HEK293 (cell line): ENCODE data around the gene PITPNM1.
A peak's percentile ranks its signal among the peaks of the same experiment; 100 is the strongest.

Experiments
- CTCF ChIA-PET: fragments of 350-600 bp; formaldehyde crosslinking; extraction: SDS; loops from one replicate; lab custom pipeline; 2021; ENCODE audit warnings: antibody characterized with exemption; lab: Yijun Ruan, JAX
- POLR2A ChIA-PET: fragments of 300-600 bp; formaldehyde crosslinking; extraction: SDS; loops from one replicate; lab custom pipeline; 2020; ENCODE audit warnings: antibody characterized with exemption, inconsistent platforms; lab: Yijun Ruan, JAX
- H3K27ac ChIP-seq: fragments of 200-500 bp; sonication (Bioruptor generic); 2 replicates; pipeline ENCODE4 v1.5.1; 2014; ENCODE audit warnings: low read depth, low read length, control low read depth, inconsistent platforms; ENCODE audit errors: extremely low read depth
- H3K36me3 ChIP-seq, 2 experiments: fragments of 200-500 bp in 1 of 2; sonication (Bioruptor generic) in 1 of 2; 1 replicate in 1 of 2; 2 replicates in 1 of 2; pipeline ENCODE4 v1.5.1; 2014 to 2017; ENCODE audit warnings: inconsistent platforms in 2 of 2, low read length in 2 of 2; ENCODE audit not compliant: control insufficient read depth in 2 of 2, insufficient read depth in 1 of 2
- H3K4me1 ChIP-seq: fragments of 200-500 bp; sonication (Bioruptor generic); 2 replicates; pipeline ENCODE4 v1.5.1; 2014; ENCODE audit warnings: mild to moderate bottlenecking, low read length, inconsistent platforms; ENCODE audit not compliant: control insufficient read depth, insufficient read depth
- H3K4me3 ChIP-seq: 2 replicates; pipeline ENCODE4 v1.5.1; 2011; ENCODE audit warnings: low read depth, mild to moderate bottlenecking, control low read depth, low read length, moderate library complexity
- H3K9me3 ChIP-seq: fragments of 200-500 bp; sonication (Bioruptor generic); 2 replicates; pipeline ENCODE4 v1.5.1; 2014; ENCODE audit warnings: low read depth, low read length, inconsistent platforms; ENCODE audit not compliant: control insufficient read depth, insufficient read depth
- ATF2 ChIP-seq: fragments of 450-650 bp; formaldehyde crosslinking; IDR thresholded peaks from 2 replicates; pipeline ENCODE4 v1.5.1; 2016; ENCODE audit warnings: missing biosample characterization, missing genetic modification characterization, low read depth
- BCL11A ChIP-seq: fragments of 450-650 bp; formaldehyde crosslinking; IDR thresholded peaks from 2 replicates; pipeline ENCODE4 v1.5.1; 2016; ENCODE audit warnings: low read depth, missing biosample characterization, missing genetic modification characterization
- CTCF ChIP-seq: fragments of 450-650 bp; formaldehyde crosslinking; IDR thresholded peaks from 2 replicates; pipeline ENCODE4 v1.5.1; 2016; ENCODE audit warnings: missing biosample characterization, missing genetic modification characterization
- GLIS2 ChIP-seq: fragments of 450-650 bp; formaldehyde crosslinking; IDR thresholded peaks from 2 replicates; pipeline ENCODE4 v1.5.1; 2016; ENCODE audit warnings: missing biosample characterization, missing genetic modification characterization
- HOXC10 ChIP-seq: sonication (generic); formaldehyde crosslinking; IDR thresholded peaks from 2 replicates; pipeline ENCODE4 v1.8.1; 2023; ENCODE audit warnings: mild to moderate bottlenecking, missing genetic modification reagents
- KLF7 ChIP-seq: fragments of 450-650 bp; formaldehyde crosslinking; IDR thresholded peaks from 2 replicates; pipeline ENCODE4 v1.5.1; 2016; ENCODE audit warnings: missing biosample characterization, missing genetic modification characterization, borderline replicate concordance
- KLF8 ChIP-seq: fragments of 450-650 bp; formaldehyde crosslinking; IDR thresholded peaks from 2 replicates; pipeline ENCODE4 v1.5.1; 2016; ENCODE audit warnings: missing biosample characterization, missing genetic modification characterization
- MEIS1 ChIP-seq: sonication (generic); formaldehyde crosslinking; IDR thresholded peaks from 2 replicates; pipeline ENCODE4 v1.8.1; 2022; ENCODE audit warnings: missing genetic modification reagents, mild to moderate bottlenecking, borderline replicate concordance
- PATZ1 ChIP-seq: fragments of 450-650 bp; formaldehyde crosslinking; IDR thresholded peaks from 2 replicates; pipeline ENCODE4 v1.5.1; 2016; ENCODE audit warnings: missing biosample characterization, missing genetic modification characterization
- PRDM6 ChIP-seq: fragments of 450-650 bp; formaldehyde crosslinking; IDR thresholded peaks from 2 replicates; pipeline ENCODE4 v1.5.1; 2017; ENCODE audit warnings: missing biosample characterization, missing genetic modification characterization
- TRIM28 ChIP-seq: IDR thresholded peaks from 2 replicates; pipeline ENCODE4 v1.6.1; 2011; ENCODE audit warnings: low read length, control low read depth, borderline replicate concordance
- ZBTB11 ChIP-seq: fragments of 450-650 bp; formaldehyde crosslinking; conservative IDR thresholded peaks from 2 replicates; pipeline ENCODE4 v1.5.1; 2016; ENCODE audit warnings: low read depth, missing biosample characterization, missing genetic modification characterization
- ZBTB20 ChIP-seq: fragments of 450-650 bp; formaldehyde crosslinking; IDR thresholded peaks from 2 replicates; pipeline ENCODE4 v1.5.1; 2016; ENCODE audit warnings: missing biosample characterization, missing genetic modification characterization
- ZBTB8A ChIP-seq: fragments of 450-650 bp; formaldehyde crosslinking; IDR thresholded peaks from 2 replicates; pipeline ENCODE4 v1.5.1; 2016; ENCODE audit warnings: missing biosample characterization, missing genetic modification characterization
- ZFHX2 ChIP-seq: fragments of 450-650 bp; formaldehyde crosslinking; conservative IDR thresholded peaks from 2 replicates; pipeline ENCODE4 v1.5.1; 2016; ENCODE audit warnings: missing biosample characterization, missing genetic modification characterization
- ZNF146 ChIP-seq: fragments of 450-650 bp; formaldehyde crosslinking; IDR thresholded peaks from 2 replicates; pipeline ENCODE4 v1.5.1; 2016; ENCODE audit warnings: missing biosample characterization, missing genetic modification characterization
- ZNF239 ChIP-seq: fragments of 450-650 bp; formaldehyde crosslinking; IDR thresholded peaks from 2 replicates; pipeline ENCODE4 v1.5.1; 2016; ENCODE audit warnings: missing biosample characterization, missing genetic modification characterization
- ZNF24 ChIP-seq: fragments of 450-650 bp; formaldehyde crosslinking; IDR thresholded peaks from 2 replicates; pipeline ENCODE4 v1.5.1; 2016; ENCODE audit warnings: missing biosample characterization, missing genetic modification characterization
- ZNF335 ChIP-seq: fragments of 450-650 bp; formaldehyde crosslinking; conservative IDR thresholded peaks from 2 replicates; pipeline ENCODE4 v1.5.1; 2016; ENCODE audit warnings: missing biosample characterization, missing genetic modification characterization
- ZNF366 ChIP-seq: fragments of 450-650 bp; formaldehyde crosslinking; conservative IDR thresholded peaks from 2 replicates; pipeline ENCODE4 v1.5.1; 2016; ENCODE audit warnings: missing biosample characterization, missing genetic modification characterization
- ZNF473 ChIP-seq: fragments of 450-650 bp; formaldehyde crosslinking; IDR thresholded peaks from 2 replicates; pipeline ENCODE4 v1.5.1; 2017; ENCODE audit warnings: missing biosample characterization, missing genetic modification characterization
- ZNF521 ChIP-seq: fragments of 450-650 bp; formaldehyde crosslinking; IDR thresholded peaks from 2 replicates; pipeline ENCODE4 v1.5.1; 2017; ENCODE audit warnings: missing biosample characterization, mild to moderate bottlenecking, missing genetic modification characterization
- ZNF561 ChIP-seq: fragments of 450-650 bp; IDR thresholded peaks from 2 replicates; pipeline ENCODE4 v1.5.1; 2018; ENCODE audit warnings: missing biosample characterization, missing genetic modification characterization, borderline replicate concordance
- ZNF596 ChIP-seq: fragments of 450-650 bp; IDR thresholded peaks from 2 replicates; pipeline ENCODE4 v1.5.0; 2018; ENCODE audit warnings: missing biosample characterization, mild to moderate bottlenecking, missing genetic modification characterization, moderate library complexity
- ZNF654 ChIP-seq: fragments of 450-650 bp; formaldehyde crosslinking; IDR thresholded peaks from 2 replicates; pipeline ENCODE4 v1.5.1; 2016; ENCODE audit warnings: low read depth, missing biosample characterization, missing genetic modification characterization
- ZNF670 ChIP-seq: fragments of 450-650 bp; formaldehyde crosslinking; IDR thresholded peaks from 2 replicates; pipeline ENCODE4 v1.5.1; 2016; ENCODE audit warnings: missing biosample characterization, missing genetic modification characterization, low read depth
- ZNF76 ChIP-seq: fragments of 450-650 bp; formaldehyde crosslinking; IDR thresholded peaks from 2 replicates; pipeline ENCODE4; 2016; ENCODE audit warnings: low read depth, missing biosample characterization, missing genetic modification characterization, borderline replicate concordance
- ZXDB ChIP-seq: fragments of 450-650 bp; formaldehyde crosslinking; IDR thresholded peaks from 2 replicates; pipeline ENCODE4 v1.5.1; 2016; ENCODE audit warnings: missing biosample characterization, missing genetic modification characterization

Gene PITPNM1

GRCh38 chr11:67464411-67465188 lies 40.6 kb downstream of the PITPNM1 start:
- H3K27ac ChIP-seq: peak overlapping the region; percentile 61; the same call in 1 of the 2 replicates
- H3K36me3 ChIP-seq: no peaks in the 10 kb centered on the region
- no peaks in the 10 kb centered on the region; the same call in 1 of the 2 replicates for H3K4me1 ChIP-seq
- CTCF ChIA-PET: interaction anchor here (0.5 to 1.7 kb wide), 6 partner anchors 15 to 203 kb away, joined by 3 to 6 read pairs (median 4); partner anchors contain the start of gene PPP1CA
- POLR2A ChIA-PET: interaction anchor here (0.6 to 1.6 kb wide), 9 partner anchors 18 to 725 kb away, joined by 3 to 9 read pairs (median 4); partner anchors contain the start of genes AIP, PPP1CA and RAD9A
- H3K4me3 ChIP-seq: peak overlapping the region; percentile 74
- no peaks in the 10 kb centered on the region for H3K9me3 ChIP-seq
- TF ChIP-seq ZNF366 (tag by site-specific recombination) (no peak), KLF8 (tag by site-specific recombination) (peak; percentile 35; the same call in 1 of the 2 replicates), ZNF561 (tag by site-specific recombination) (no peak), ZFHX2 (tag by site-specific recombination) (peak; percentile 83), BCL11A (tag by site-specific recombination) (no peak), ZNF654 (tag by site-specific recombination) (no peak), ZNF24 (tag by site-specific recombination) (no peak), GLIS2 (tag by site-specific recombination) (peak; percentile 73), KLF7 (tag by site-specific recombination) (no peak), PATZ1 (tag by site-specific recombination) (peak; percentile 88), ATF2 (tag by site-specific recombination) (no peak), ZBTB11 (tag by site-specific recombination) (peak; percentile 70), TRIM28 (no peak), ZNF473 (tag by site-specific recombination) (no peak), ZNF239 (no peak), ZNF335 (peak; percentile 82), ZBTB8A (tag by site-specific recombination) (peak; percentile 84), ZNF670 (no peak), ZNF521 (tag by site-specific recombination) (no peak), HOXC10 (no peak), ZNF596 (no peak), CTCF (tag by site-specific recombination) (no peak), ZBTB20 (tag by site-specific recombination) (peak; percentile 33; the same call in 1 of the 2 replicates), PRDM6 (tag by site-specific recombination) (no peak), MEIS1 (no peak), ZNF76 (tag by site-specific recombination) (0 out of 2 replicates have a peak, but pooled peaks have one; percentile 12), ZNF146 (no peak), ZXDB (tag by site-specific recombination) (no peak)
